HFFc6 (cell line): ENCODE data around the gene FTH1. TPM values are rescaled to one million over a fixed set of nuclear protein-coding genes. Genes with fewer than 3 reads are reported as not detected.

Experiments used
- DNase-seq: peaks from one replicate; pipeline ENCODE4 v3.0.0-alpha.2; 2018
- H3K27ac Mint-ChIP-seq: 2 replicates; pipeline ENCODE4 v1.8.0; 2020; ENCODE audit warnings: mild to moderate bottlenecking, mixed read lengths
- H3K27me3 Mint-ChIP-seq: 2 replicates; pipeline ENCODE4 v1.8.0; 2021; ENCODE audit warnings: mild to moderate bottlenecking, moderate library complexity, mixed read lengths; ENCODE audit not compliant: insufficient read depth
- H3K36me3 Mint-ChIP-seq: 2 replicates; pipeline ENCODE4 v1.8.0; 2021; ENCODE audit warnings: low read depth, mixed read lengths
- H3K4me1 Mint-ChIP-seq: 2 replicates; pipeline ENCODE4 v1.8.0; 2020; ENCODE audit warnings: low read depth, mixed read lengths
- H3K4me3 Mint-ChIP-seq: 2 replicates; pipeline ENCODE4 v1.8.0; 2020; ENCODE audit warnings: mild to moderate bottlenecking, moderate library complexity, mixed read lengths
- H3K9me3 Mint-ChIP-seq: 2 replicates; pipeline ENCODE4 v1.8.0; 2020; ENCODE audit warnings: mild to moderate bottlenecking, mixed read lengths
- CTCF ChIP-seq: fragments of 200-600 bp; sonication (generic); IDR thresholded peaks from 2 replicates; pipeline ENCODE4 v1.5.0; 2021; ENCODE audit warnings: antibody characterized with exemption, mild to moderate bottlenecking
- total RNA-seq, 6 experiments: library from RNA; stranded (reverse); fragmentation: NEBNext Ultra II Directional; extraction: Animal tissue kit (Norgen Biotek cat#: 25700); gene quantifications; 2 replicates in 1 of 6; 3 replicates in 5 of 6; pipeline ENCODE4 v1.2.3, GENCODE V29; 2021

FTH1 gene
- total RNA-seq, 6 experiments from 2014 or later: 2,192 to 2,832 (median 2,637) TPM

DNA sequence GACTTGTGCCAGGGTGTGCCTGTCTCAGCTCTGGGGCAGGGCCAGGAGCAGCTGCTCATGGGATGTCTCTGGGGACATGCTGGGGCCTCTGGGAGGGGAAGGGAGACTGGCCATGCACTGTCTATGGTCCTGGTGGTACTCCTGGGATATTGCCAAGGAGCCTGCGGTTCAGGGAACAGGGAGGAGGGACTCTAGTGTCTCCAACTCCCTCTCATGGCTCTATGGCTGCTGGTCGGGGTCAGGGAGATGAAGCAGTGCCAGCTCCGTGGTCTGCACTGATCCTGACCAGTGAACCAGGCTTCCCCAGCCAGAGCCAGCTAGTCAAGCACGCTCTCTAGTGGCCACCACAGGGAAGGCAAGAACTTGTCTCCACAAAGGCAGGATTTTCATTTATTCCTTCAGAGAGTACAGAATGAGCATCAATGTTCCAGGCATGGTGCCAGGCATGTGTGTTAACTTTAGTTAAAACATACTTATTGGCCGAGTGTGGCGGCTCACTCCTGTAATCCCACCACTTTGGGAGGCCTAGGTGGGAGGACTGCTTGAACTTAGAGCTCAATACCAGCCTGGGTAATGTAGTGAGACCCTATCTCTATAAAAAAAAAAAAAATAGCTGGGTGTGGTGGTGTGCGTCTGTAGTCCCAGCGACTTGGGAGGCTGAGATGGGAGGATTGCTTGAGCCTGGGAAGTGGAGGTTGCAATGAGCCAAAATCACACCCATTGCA is 19.8 kb downstream of the FTH1 start:
- no peak overlapping the region for H3K4me3 Mint-ChIP-seq
- no peak overlapping the region for H3K27ac Mint-ChIP-seq
- peak; percentile 84 for DNase-seq
- H3K4me1 Mint-ChIP-seq: peaks cover 21% of the 10 kb centered on the region
- no peaks in the 10 kb centered on the region for H3K9me3 Mint-ChIP-seq
- no peaks in the 10 kb centered on the region for H3K36me3 Mint-ChIP-seq
- peak; percentile 94 for TF ChIP-seq CTCF
- peaks cover 7% of the 10 kb centered on the region; the same call in 1 of the 2 replicates for H3K27me3 Mint-ChIP-seq

DNA sequence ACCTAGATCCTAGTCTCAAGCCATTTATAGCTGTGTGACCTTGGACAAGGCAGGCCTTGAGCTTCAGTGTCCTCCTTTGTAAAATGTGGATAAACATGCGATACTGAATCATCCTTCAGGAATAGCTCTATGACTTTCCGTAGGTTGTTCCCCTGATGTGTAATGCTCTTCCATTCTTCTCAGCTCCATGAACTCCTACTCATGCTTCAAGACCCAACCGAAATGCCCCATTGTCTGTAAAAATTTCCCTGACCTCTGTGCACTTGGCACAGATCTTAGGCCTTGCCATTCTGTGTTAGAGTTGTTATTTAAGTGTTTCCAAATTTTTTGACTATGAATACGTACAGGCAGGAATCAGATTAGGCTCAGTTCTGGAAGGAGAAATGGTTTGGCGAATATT is 20.5 kb downstream of the FTH1 start:
- peaks cover 21% of the 10 kb centered on the region for H3K4me1 Mint-ChIP-seq
- DNase-seq: no peak
- H3K9me3 Mint-ChIP-seq: no peaks in the 10 kb centered on the region
- H3K4me3 Mint-ChIP-seq: no peak overlapping the region
- no peak overlapping the region; the same call in 1 of the 2 replicates for H3K27ac Mint-ChIP-seq
- H3K36me3 Mint-ChIP-seq: no peaks in the 10 kb centered on the region
- no peak for TF ChIP-seq CTCF
- peaks cover 7% of the 10 kb centered on the region; the same call in 1 of the 2 replicates for H3K27me3 Mint-ChIP-seq

GRCh38 chr11:61945191-61945590 is 22.2 kb downstream of the FTH1 start:
- H3K27me3 Mint-ChIP-seq: peaks cover 7% of the 10 kb centered on the region
- peaks cover 21% of the 10 kb centered on the region for H3K4me1 Mint-ChIP-seq
- no peaks in the 10 kb centered on the region for H3K36me3 Mint-ChIP-seq
- H3K9me3 Mint-ChIP-seq: no peaks in the 10 kb centered on the region
- no peak overlapping the region for H3K27ac Mint-ChIP-seq
- TF ChIP-seq CTCF: no peak
- H3K4me3 Mint-ChIP-seq: no peak overlapping the region
- DNase-seq: no peak

- Mint-ChIP-seq H3K36me3 (peaks cover 14% of the 10 kb centered on the region), H3K4me3 (no peak overlapping the region), H3K4me1 (no peaks in the 10 kb centered on the region), H3K27ac (no peak overlapping the region), H3K9me3 (peaks cover 21% of the 10 kb centered on the region), H3K27me3 (peaks cover 15% of the 10 kb centered on the region)
- DNase-seq: no peak
- TF ChIP-seq CTCF: no peak
These were observed 27.0 kb downstream of the FTH1 start for GRCh38 chr11:61940466-61940865.

GRCh38 chr11:61935861-61936260 is 31.6 kb downstream of the FTH1 start:
- H3K27me3 Mint-ChIP-seq: peaks cover 26% of the 10 kb centered on the region
- no peak for TF ChIP-seq CTCF
- H3K27ac Mint-ChIP-seq: no peak overlapping the region

More at GRCh38 chr11:61935861-61936260, 31.6 kb downstream of the FTH1 start:
- Mint-ChIP-seq H3K4me1 (no peaks in the 10 kb centered on the region), H3K9me3 (peaks cover 26% of the 10 kb centered on the region), H3K36me3 (peaks cover 14% of the 10 kb centered on the region), H3K4me3 (no peak overlapping the region)
- DNase-seq: no peak
